ENCODE results near the gene PAX8.

DNA sequence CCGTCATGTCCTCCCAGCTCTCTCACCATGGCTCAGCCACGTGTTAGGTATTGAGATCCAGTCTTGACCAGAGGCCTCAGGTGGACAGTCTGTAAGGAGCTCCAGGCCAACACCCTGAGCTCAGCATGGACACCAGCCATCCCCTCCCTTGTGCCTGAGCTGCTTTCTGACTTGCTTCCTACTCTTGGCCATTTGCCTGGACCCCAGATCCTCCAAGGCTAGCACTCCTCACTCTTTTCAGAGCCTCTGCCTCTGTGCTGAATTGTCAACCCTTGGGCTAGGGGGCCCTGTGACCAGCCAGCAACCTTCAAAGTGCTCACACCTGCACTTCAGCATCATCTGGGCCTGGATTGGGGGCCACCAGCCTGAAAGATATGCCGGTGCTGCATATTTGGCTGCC, 46.6 kb downstream of the PAX8 start:
- TF ChIP-seq CTCF (conservative IDR thresholded peaks at IDR 0.05; ENCODE audit: low read length) (no peak), EZH2phosphoT487 (IDR thresholded peaks at IDR 0.05; ENCODE audit: borderline replicate concordance, low read depth, low read length) (no peak)
